ENCODE results near the gene TMEM151B.
"Not testable (repeated sequence)": the region's sequence is repeated elsewhere in the genome, so short reads cannot be mapped to it uniquely, and the experiment has no call there.

The TMEM151B gene

GRCh38 chr6:44342489-44342888 is 72.2 kb downstream of the TMEM151B start, which contains the start of gene SPATS1:
Gene SPATS1 (plus strand): TSS chr6:44342650. CDS start chr6:44343096, 446 bp downstream.
- no peak for DNase-seq (ENCODE audit: low read depth)
- no peak within 1 kb of the TSS for H3K4me3 ChIP-seq (ENCODE audit: low read length)
- no peak for TF ChIP-seq CTCF (conservative IDR thresholded peaks at IDR 0.05; ENCODE audit: low read length)

- DNase-seq (ENCODE audit: low read depth) = not testable (repeated sequence)
Measured at GRCh38 chr6:44346818-44347217, 76.6 kb downstream of the TMEM151B start.

GRCh38 chr6:44349904-44350649 is 79.8 kb downstream of the TMEM151B start:
- TF ChIP-seq CTCF (conservative IDR thresholded peaks at IDR 0.05; ENCODE audit: low read length) = no peak
- no peak for DNase-seq (ENCODE audit: low read depth)
- H3K4me3 ChIP-seq (ENCODE audit: low read length) = no peak overlapping the region

More at GRCh38 chr6:44346818-44347217, 76.6 kb downstream of the TMEM151B start:
- not testable (repeated sequence) for H3K4me3 ChIP-seq (ENCODE audit: low read length)

GRCh38 chr6:44350650-44350994 is 80.4 kb downstream of the TMEM151B start:
- not testable (repeated sequence) for DNase-seq (ENCODE audit: low read depth); H3K4me3 ChIP-seq (ENCODE audit: low read length)

- no peak overlapping the region for H3K4me3 ChIP-seq (ENCODE audit: low read length)
- DNase-seq (ENCODE audit: low read depth) = no peak
- TF ChIP-seq CTCF (conservative IDR thresholded peaks at IDR 0.05; ENCODE audit: low read length) = no peak
Measured at GRCh38 chr6:44352259-44352658, 82.0 kb downstream of the TMEM151B start.

GRCh38 chr6:44353336-44353735 is 83.1 kb downstream of the TMEM151B start:
- no peak for DNase-seq (ENCODE audit: low read depth)
- no peak for TF ChIP-seq CTCF (conservative IDR thresholded peaks at IDR 0.05; ENCODE audit: low read length)
- no peak overlapping the region for H3K4me3 ChIP-seq (ENCODE audit: low read length)

- DNase-seq (ENCODE audit: low read depth) = no peak
- no peak for TF ChIP-seq CTCF (conservative IDR thresholded peaks at IDR 0.05; ENCODE audit: low read length)
- H3K4me3 ChIP-seq (ENCODE audit: low read length) = no peak overlapping the region
Measured at GRCh38 chr6:44355640-44356039, 85.4 kb downstream of the TMEM151B start.

GRCh38 chr6:44356487-44356886 is 86.2 kb downstream of the TMEM151B start:
- DNase-seq (ENCODE audit: low read depth) = no peak
- TF ChIP-seq CTCF (conservative IDR thresholded peaks at IDR 0.05; ENCODE audit: low read length) = no peak
- H3K4me3 ChIP-seq (ENCODE audit: low read length) = no peak overlapping the region
